ENCODE results near the gene MOSPD3. TPM values are rescaled to one million over a fixed set of nuclear protein-coding genes. Genes with fewer than 3 reads are reported as not detected.

The MOSPD3 gene
- total RNA-seq, 4 donors from 2014 or later = 6.2 to 13.4 (median 11.6) TPM

DNA sequence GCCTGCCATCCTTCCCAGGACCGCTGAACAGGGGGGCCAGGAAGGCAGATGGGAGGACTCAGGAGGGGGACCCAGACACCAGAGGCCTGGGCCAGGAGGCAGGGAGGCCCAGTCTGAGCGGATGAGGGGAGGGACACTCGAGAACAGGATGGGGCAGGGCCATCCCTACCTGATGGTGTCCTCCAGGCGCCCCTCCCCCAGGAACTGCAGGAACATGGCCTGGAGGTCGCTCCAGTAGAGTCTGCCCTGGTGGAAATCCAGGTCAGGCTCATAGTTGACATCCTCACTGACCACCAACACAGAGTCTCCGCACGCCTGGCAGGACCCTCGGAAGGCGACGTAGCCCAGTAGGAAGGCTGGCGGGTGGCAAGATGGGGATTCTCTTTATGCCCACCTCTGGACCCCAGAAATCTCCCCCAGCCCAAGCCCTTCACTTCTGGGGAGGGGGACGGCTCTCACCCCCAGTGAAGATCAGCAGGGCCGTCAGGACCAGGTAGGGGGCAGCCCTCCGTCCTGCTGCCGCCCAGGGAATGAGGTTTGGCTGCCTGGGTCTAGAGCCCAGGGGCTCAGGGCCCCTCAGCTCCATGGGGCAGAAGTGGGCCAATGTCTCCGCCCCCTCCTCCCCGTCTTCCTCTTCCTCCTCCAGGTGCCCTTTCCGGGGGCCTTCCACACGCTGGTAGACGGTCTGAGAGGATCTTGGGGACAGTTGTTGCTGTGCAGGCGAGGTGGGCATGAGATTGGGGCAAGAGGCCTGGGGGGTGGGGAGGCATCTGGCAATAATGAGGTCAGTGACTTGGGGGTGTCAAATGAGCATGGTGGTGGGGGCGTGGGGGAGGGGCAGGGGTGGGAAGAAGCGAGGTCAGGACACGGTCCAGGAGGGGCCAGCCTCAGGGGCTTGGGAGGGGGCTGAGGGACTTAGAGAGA is 28.4 kb downstream of the MOSPD3 start:
- ATAC-seq = no peak
- Histone ChIP-seq H3K36me3 (no peaks in the 10 kb centered on the region), H3K27ac (no peak overlapping the region), H3K9me3 (no peaks in the 10 kb centered on the region), H3K4me1 (no peaks in the 10 kb centered on the region), H3K27me3 (peaks cover 74% of the 10 kb centered on the region), H3K4me3 (no peak overlapping the region)
- TF ChIP-seq EP300 (IDR thresholded peaks at IDR 0.05) = no peak
- TF ChIP-seq, protein P1, sequence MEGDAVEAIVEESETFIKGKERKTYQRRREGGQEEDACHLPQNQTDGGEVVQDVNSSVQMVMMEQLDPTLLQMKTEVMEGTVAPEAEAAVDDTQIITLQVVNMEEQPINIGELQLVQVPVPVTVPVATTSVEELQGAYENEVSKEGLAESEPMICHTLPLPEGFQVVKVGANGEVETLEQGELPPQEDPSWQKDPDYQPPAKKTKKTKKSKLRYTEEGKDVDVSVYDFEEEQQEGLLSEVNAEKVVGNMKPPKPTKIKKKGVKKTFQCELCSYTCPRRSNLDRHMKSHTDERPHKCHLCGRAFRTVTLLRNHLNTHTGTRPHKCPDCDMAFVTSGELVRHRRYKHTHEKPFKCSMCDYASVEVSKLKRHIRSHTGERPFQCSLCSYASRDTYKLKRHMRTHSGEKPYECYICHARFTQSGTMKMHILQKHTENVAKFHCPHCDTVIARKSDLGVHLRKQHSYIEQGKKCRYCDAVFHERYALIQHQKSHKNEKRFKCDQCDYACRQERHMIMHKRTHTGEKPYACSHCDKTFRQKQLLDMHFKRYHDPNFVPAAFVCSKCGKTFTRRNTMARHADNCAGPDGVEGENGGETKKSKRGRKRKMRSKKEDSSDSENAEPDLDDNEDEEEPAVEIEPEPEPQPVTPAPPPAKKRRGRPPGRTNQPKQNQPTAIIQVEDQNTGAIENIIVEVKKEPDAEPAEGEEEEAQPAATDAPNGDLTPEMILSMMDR (IDR thresholded peaks at IDR 0.05) = no peak
- TF ChIP-seq POLR2AphosphoS5 (IDR thresholded peaks at IDR 0.05) = no peak
- TF ChIP-seq POLR2A (IDR thresholded peaks at IDR 0.05) = no peak
- WGBS, 2 donors (ENCODE audit: low coverage in 1 of 2) = 38% methylated on average over 2 of the region's 24 CpGs; no CpG with 5 or more reads in 1 of the 2 donors

DNA sequence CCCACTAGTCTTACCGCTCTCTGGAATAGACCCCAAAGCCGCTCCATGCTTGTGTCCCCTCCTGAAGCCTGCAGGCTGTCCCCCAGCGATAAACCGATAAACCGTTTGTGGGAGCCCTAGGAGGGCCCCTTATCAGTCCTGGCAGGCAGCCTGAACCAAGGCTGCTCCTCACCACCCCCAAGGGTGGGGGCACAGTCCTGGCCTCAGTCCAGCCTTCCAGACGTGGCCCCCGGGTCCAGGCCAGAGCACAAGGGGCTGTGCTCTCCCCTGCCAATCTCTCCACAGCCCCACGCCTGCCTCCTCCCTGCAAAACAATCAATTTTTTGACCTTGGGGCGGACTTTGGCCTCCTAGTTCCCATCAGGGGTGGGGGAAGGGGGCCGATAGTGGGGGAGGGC is 29.1 kb downstream of the MOSPD3 start, which contains the start of gene TFR2:
Gene TFR2 (minus strand): TSS at position 90 of the 397 bp plus-strand sequence. CDS start 43 bp downstream, at position 47.
- Histone ChIP-seq H3K36me3 (no peaks in the 10 kb centered on the region), H3K27ac (no peak within 1 kb of the TSS), H3K27me3 (peaks cover 75% of the 10 kb centered on the region), H3K4me1 (no peaks in the 10 kb centered on the region), H3K4me3 (no peak within 1 kb of the TSS), H3K9me3 (no peaks in the 10 kb centered on the region)
- TF ChIP-seq POLR2AphosphoS5 (IDR thresholded peaks at IDR 0.05) = no peak
- TF ChIP-seq, protein P1 (IDR thresholded peaks at IDR 0.05) = no peak
- no peak for TF ChIP-seq POLR2A (IDR thresholded peaks at IDR 0.05)
- no peak for TF ChIP-seq EP300 (IDR thresholded peaks at IDR 0.05)
- 62% methylated on average over 4 of the region's 10 CpGs; no CpG with 5 or more reads in 1 of the 2 donors for WGBS, 2 donors (ENCODE audit: low coverage in 1 of 2)
- ATAC-seq = no peak

DNA sequence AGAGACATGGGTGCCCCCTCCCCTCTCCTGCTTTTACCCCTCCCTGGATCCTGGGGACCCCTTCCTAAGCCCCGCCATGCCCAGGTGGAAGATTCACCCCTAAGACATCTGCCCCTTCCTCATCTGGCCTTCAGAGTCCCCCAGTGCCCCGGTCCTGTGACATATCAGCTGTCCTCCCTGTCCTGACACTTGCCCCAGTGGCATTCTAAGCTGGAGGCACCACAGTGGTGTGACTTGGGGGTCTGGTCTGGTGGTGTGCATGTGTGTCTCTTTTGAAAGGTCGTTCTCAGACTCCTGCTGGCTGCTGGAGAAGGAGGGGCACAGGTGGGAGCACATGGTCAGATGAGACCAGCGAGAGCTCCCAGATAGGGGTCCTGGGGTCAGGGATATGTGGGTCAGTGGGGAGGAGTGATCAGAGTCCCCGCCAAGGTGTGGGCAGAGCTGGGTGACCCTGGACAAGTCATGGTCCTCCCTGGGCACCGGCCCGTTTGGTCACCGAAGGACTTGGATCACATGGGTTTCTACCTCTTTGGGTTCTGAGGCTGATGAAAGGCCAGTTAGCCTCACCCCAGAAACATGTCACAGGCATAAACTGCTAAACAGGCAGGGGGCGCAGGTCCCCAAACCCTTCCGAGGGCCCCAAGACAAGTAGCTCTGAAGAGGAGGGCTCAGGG is 29.7 kb downstream of the MOSPD3 start:
- Histone ChIP-seq H3K27ac (no peak overlapping the region), H3K9me3 (no peaks in the 10 kb centered on the region), H3K36me3 (no peaks in the 10 kb centered on the region), H3K4me3 (no peak overlapping the region), H3K27me3 (peaks cover 75% of the 10 kb centered on the region), H3K4me1 (no peaks in the 10 kb centered on the region)
- 60% methylated on average over 1 of the region's 10 CpGs; no CpG with 5 or more reads in 1 of the 2 donors for WGBS, 2 donors (ENCODE audit: low coverage in 1 of 2)
- TF ChIP-seq EP300 (IDR thresholded peaks at IDR 0.05) = no peak
- TF ChIP-seq POLR2AphosphoS5 (IDR thresholded peaks at IDR 0.05) = no peak
- no peak for TF ChIP-seq POLR2A (IDR thresholded peaks at IDR 0.05)
- TF ChIP-seq, protein P1 (IDR thresholded peaks at IDR 0.05) = no peak
- no peak for ATAC-seq

GRCh38 chr7:100642534-100642907 is 30.2 kb downstream of the MOSPD3 start:
- no peak overlapping the region for H3K4me3 ChIP-seq
- 40% methylated on average over 1 of the region's 11 CpGs; no CpG with 5 or more reads in 1 of the 2 donors for WGBS, 2 donors (ENCODE audit: low coverage in 1 of 2)
- H3K36me3 ChIP-seq = no peaks in the 10 kb centered on the region
- no peaks in the 10 kb centered on the region for H3K9me3 ChIP-seq
- TF ChIP-seq POLR2A (IDR thresholded peaks at IDR 0.05) (no peak), EP300 (IDR thresholded peaks at IDR 0.05) (no peak), POLR2AphosphoS5 (IDR thresholded peaks at IDR 0.05) (no peak)
- TF ChIP-seq, protein P1 (IDR thresholded peaks at IDR 0.05) = no peak
- H3K27me3 ChIP-seq = peaks cover 75% of the 10 kb centered on the region
- no peak for ATAC-seq
- no peaks in the 10 kb centered on the region for H3K4me1 ChIP-seq
- no peak overlapping the region for H3K27ac ChIP-seq

Data from gastroesophageal sphincter (tissue), 4 donors.